MM.1S (cell line): ENCODE measurements around the gene BOK.

ENCODE experiments used
- DNase-seq: peaks from one replicate; pipeline ENCODE4 v3.0.0-alpha.2; 2015
- H2AFZ ChIP-seq: fragments of 300-600 bp; sonication (generic); 2 replicates; pipeline ENCODE4 v1.6.0; 2016; ENCODE audit warnings: antibody characterized with exemption, low read length
- H3F3A ChIP-seq: fragments of 300-600 bp; sonication (generic); 2 replicates; pipeline ENCODE4 v1.6.1; 2016; ENCODE audit warnings: mild to moderate bottlenecking, antibody characterized with exemption, low read length, moderate library complexity, mixed read lengths; ENCODE audit not compliant: insufficient read depth
- H3K27ac ChIP-seq: fragments of 300-600 bp; sonication (generic); 2 replicates; pipeline ENCODE4 v1.5.1; 2016; ENCODE audit warnings: mild to moderate bottlenecking, low read length
- H3K27me3 ChIP-seq: fragments of 300-600 bp; sonication (generic); replicated peaks from 2 replicates; pipeline ENCODE4 v1.6.0; 2016; ENCODE audit warnings: low read length; ENCODE audit not compliant: insufficient read depth
- H3K36me3 ChIP-seq: fragments of 300-600 bp; sonication (generic); replicated peaks from 2 replicates; pipeline ENCODE4 v1.6.1; 2016; ENCODE audit warnings: mild to moderate bottlenecking, low read length, mixed read lengths; ENCODE audit not compliant: insufficient read depth
- H3K4me1 ChIP-seq: fragments of 300-600 bp; sonication (generic); 2 replicates; pipeline ENCODE4 v1.6.1; 2016; ENCODE audit warnings: low read length, mixed read lengths
- H3K4me2 ChIP-seq: fragments of 300-600 bp; sonication (generic); 2 replicates; pipeline ENCODE4 v1.6.0; 2016; ENCODE audit warnings: low read depth, low read length
- H3K4me3 ChIP-seq: fragments of 300-600 bp; sonication (generic); 2 replicates; pipeline ENCODE4 v1.5.1; 2016; ENCODE audit warnings: low read length, mixed read lengths
- H3K79me2 ChIP-seq: fragments of 300-600 bp; sonication (generic); 2 replicates; pipeline ENCODE4 v1.6.1; 2016; ENCODE audit warnings: mixed run types, low read length, mixed read lengths
- H3K9ac ChIP-seq: fragments of 300-600 bp; sonication (generic); 2 replicates; pipeline ENCODE4 v1.6.1; 2016; ENCODE audit warnings: low read length, mixed read lengths
- H3K9me2 ChIP-seq: fragments of 300-600 bp; sonication (generic); replicated peaks from 2 replicates; pipeline ENCODE4 v1.6.1; 2016; ENCODE audit warnings: mild to moderate bottlenecking, low read length, mixed read lengths; ENCODE audit not compliant: insufficient read depth
- H3K9me3 ChIP-seq: fragments of 300-600 bp; sonication (generic); replicated peaks from 2 replicates; pipeline ENCODE4 v1.6.1; 2016; ENCODE audit warnings: mild to moderate bottlenecking, low read length, mixed read lengths; ENCODE audit not compliant: insufficient read depth
- H4K20me1 ChIP-seq: fragments of 300-600 bp; sonication (generic); 2 replicates; pipeline ENCODE4 v1.6.1; 2016; ENCODE audit warnings: mild to moderate bottlenecking, low read length, moderate library complexity, mixed read lengths; ENCODE audit not compliant: insufficient read depth
- CTCF ChIP-seq: fragments of 300-600 bp; sonication (generic); IDR thresholded peaks from 2 replicates; pipeline ENCODE4 v1.5.1; 2016; ENCODE audit warnings: antibody characterized with exemption, low read length, mixed read lengths
- EZH2 ChIP-seq: fragments of 300-600 bp; sonication (generic); optimal IDR thresholded peaks from 2 replicates; pipeline ENCODE3; 2017; ENCODE audit warnings: low read depth, mild to moderate bottlenecking, antibody characterized with exemption, low read length, mixed read lengths
- EZH2phosphoT487 ChIP-seq: fragments of 300-600 bp; sonication (generic); IDR thresholded peaks from 2 replicates; pipeline ENCODE4 v1.6.1; 2018; ENCODE audit warnings: antibody characterized with exemption, low read length

The BOK gene

GRCh38 chr2:241558532-241559322, at the start of gene BOK:
TSS of gene BOK (plus strand) at chr2:241558745. CDS start at chr2:241559484, 739 bp downstream.
- Histone ChIP-seq H3K36me3 (no peaks in the 10 kb centered on the region), H3K4me1 (no peaks in the 10 kb centered on the region), H3K4me3 (no peak within 1 kb of the TSS), H4K20me1 (no peaks in the 10 kb centered on the region), H3K79me2 (no peaks in the 10 kb centered on the region), H3K4me2 (peak within 1 kb of the TSS; percentile 18; the same call in 1 of the 2 replicates), H3K27me3 (peaks cover 58% of the 10 kb centered on the region), H3K27ac (no peak within 1 kb of the TSS), H3F3A (no peaks in the 10 kb centered on the region), H2AFZ (no peak within 1 kb of the TSS), H3K9ac (no peak within 1 kb of the TSS), H3K9me2 (no peaks in the 10 kb centered on the region), H3K9me3 (no peaks in the 10 kb centered on the region)
- TF ChIP-seq EZH2 (no peak), EZH2phosphoT487 (no peak), CTCF (no peak)
- no peak for DNase-seq

GRCh38 chr2:241509155-241509784, 49.3 kb upstream of the BOK start:
- no peaks in the 10 kb centered on the region for H3F3A ChIP-seq
- H3K9me2 ChIP-seq: no peaks in the 10 kb centered on the region
- DNase-seq: no peak
- no peaks in the 10 kb centered on the region for H3K36me3 ChIP-seq
- TF ChIP-seq EZH2phosphoT487: no peak
- TF ChIP-seq EZH2: no peak
- TF ChIP-seq CTCF: no peak
- no peaks in the 10 kb centered on the region for H3K9me3 ChIP-seq
- peak overlapping the region; percentile 96 for H2AFZ ChIP-seq
- peaks cover 33% of the 10 kb centered on the region for H3K27me3 ChIP-seq
- no peaks in the 10 kb centered on the region for H4K20me1 ChIP-seq
- peak overlapping the region; percentile 69 for H3K4me3 ChIP-seq
- H3K27ac ChIP-seq: no peak overlapping the region
- peaks cover 5% of the 10 kb centered on the region for H3K4me1 ChIP-seq
- peak overlapping the region; percentile 25; the same call in 1 of the 2 replicates for H3K9ac ChIP-seq
- peak overlapping the region; percentile 91 for H3K4me2 ChIP-seq
- H3K79me2 ChIP-seq: peaks cover 16% of the 10 kb centered on the region; the same call in 1 of the 2 replicates

GRCh38 chr2:241511091-241511741, 47.3 kb upstream of the BOK start:
- no peaks in the 10 kb centered on the region for H3K36me3 ChIP-seq
- TF ChIP-seq CTCF: no peak
- TF ChIP-seq EZH2phosphoT487: no peak
- TF ChIP-seq EZH2: no peak
- no peak for DNase-seq
- H3K4me2 ChIP-seq: no peak overlapping the region
- peaks cover 7% of the 10 kb centered on the region; the same call in 1 of the 2 replicates for H3K79me2 ChIP-seq
- no peaks in the 10 kb centered on the region for H4K20me1 ChIP-seq
- H3K4me1 ChIP-seq: peaks cover 18% of the 10 kb centered on the region
- peaks cover 37% of the 10 kb centered on the region for H3K27me3 ChIP-seq
- H3K9ac ChIP-seq: no peak overlapping the region
- H3K4me3 ChIP-seq: no peak overlapping the region
- no peak overlapping the region for H2AFZ ChIP-seq
- H3K9me3 ChIP-seq: no peaks in the 10 kb centered on the region
- no peaks in the 10 kb centered on the region for H3K9me2 ChIP-seq
- H3K27ac ChIP-seq: no peak overlapping the region
- peaks cover 14% of the 10 kb centered on the region for H3F3A ChIP-seq
